IPS-18c (cell line): Measurements from ENCODE around the gene WHRN.

Experiments
- H3K4me3 ChIP-seq: 2 replicates; pipeline ENCODE4 v1.7.0; 2013; ENCODE audit warnings: low read depth, mild to moderate bottlenecking, low read length, moderate library complexity; ENCODE audit not compliant: insufficient read depth
- H3K9me3 ChIP-seq: one replicate; pipeline ENCODE4 v1.6.1; 2013; ENCODE audit warnings: mild to moderate bottlenecking, low read length, moderate library complexity; ENCODE audit not compliant: control insufficient read depth, insufficient read depth

The WHRN gene

GRCh38 chr9:114483499-114483898 lies 21.8 kb downstream of the WHRN start:
- peaks cover 2% of the 10 kb centered on the region for H3K9me3 ChIP-seq

GRCh38 chr9:114482593-114482992 lies 22.7 kb downstream of the WHRN start:
- Histone ChIP-seq H3K4me3 (no peak overlapping the region), H3K9me3 (peaks cover 2% of the 10 kb centered on the region)

More at GRCh38 chr9:114483499-114483898, 21.8 kb downstream of the WHRN start:
- H3K4me3 ChIP-seq = no peak overlapping the region

- Histone ChIP-seq H3K4me3 (no peak overlapping the region), H3K9me3 (peaks cover 2% of the 10 kb centered on the region)
Observed at GRCh38 chr9:114481789-114482188, 23.5 kb downstream of the WHRN start.

DNA sequence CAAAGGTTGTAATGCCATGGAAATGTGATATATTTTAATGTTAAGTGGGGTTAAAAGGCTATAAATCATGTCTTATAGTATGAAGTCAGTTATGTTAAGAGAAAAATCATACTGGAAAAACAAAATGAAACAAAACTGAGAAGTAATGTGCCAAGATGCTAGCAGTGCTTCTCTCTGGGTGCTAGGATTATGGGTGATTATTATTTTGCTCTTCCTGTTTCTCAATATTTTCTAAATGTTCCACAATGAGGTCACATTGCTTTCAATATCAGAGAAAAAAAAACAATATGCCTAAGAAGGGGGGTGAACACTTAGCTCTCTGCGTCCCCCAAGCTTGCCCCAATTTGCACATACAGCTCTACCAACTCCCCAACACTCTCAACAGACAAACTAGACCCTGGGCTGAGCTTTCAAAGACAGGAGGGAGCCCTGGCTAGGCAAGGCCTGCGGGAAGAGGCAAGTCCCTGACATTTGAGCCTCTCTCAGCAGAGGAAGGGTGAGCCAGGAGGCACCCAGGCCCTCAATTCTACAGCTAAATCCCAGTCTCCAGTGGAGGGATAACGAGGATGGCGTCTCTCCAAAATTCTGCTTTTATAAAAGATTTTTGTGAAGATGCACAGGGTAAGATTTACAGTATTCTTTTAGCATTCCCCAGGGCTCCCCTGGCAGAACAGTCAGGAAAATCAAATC lies 24.4 kb downstream of the WHRN start:
- Histone ChIP-seq H3K9me3 (peaks cover 2% of the 10 kb centered on the region), H3K4me3 (no peak overlapping the region)

DNA sequence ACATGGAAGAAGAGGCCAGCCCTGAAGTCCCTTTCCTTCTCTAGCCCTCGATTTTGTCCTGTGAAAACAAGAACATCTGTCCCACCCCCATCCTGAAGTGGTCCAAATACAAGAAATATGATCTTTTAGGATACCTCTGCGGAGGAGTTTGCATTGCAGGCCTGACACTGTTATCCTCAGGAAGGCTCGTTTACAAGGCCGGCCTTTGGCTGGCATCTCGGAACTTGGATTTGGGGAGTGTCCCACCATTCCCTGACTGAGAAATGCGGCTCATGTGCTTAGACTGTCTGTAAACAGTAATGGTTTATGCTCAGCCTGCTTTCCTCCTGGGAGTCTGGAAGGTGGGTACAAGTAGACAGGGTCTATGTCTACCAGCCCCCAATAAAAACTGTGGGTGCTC lies 26.4 kb downstream of the WHRN start:
- Histone ChIP-seq H3K9me3 (peaks cover 2% of the 10 kb centered on the region), H3K4me3 (no peak overlapping the region)

GRCh38 chr9:114478459-114478858 lies 26.8 kb downstream of the WHRN start:
- Histone ChIP-seq H3K9me3 (peaks cover 2% of the 10 kb centered on the region), H3K4me3 (no peak overlapping the region)

DNA sequence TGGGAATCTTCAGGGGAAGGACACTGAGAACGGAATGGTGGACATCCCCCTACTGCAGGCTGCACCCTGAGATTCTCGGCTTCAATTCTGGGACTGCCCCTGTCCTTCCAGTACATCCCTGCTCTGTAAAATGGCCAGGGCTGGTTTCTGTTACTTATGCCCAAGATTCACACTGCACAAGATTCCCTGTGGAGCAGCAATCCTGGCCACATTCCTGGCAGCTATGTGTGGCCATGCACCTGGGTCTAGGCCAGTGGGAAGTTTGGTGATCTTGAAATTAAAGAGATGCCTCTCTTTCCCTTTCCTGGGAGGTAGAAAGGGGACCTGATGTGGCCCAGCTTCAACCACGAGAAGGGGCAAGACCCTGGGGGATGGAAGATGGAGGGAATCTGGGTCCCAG lies 27.6 kb downstream of the WHRN start:
- H3K9me3 ChIP-seq = peaks cover 2% of the 10 kb centered on the region
- H3K4me3 ChIP-seq = no peak overlapping the region

- H3K4me3 ChIP-seq = no peak overlapping the region
- H3K9me3 ChIP-seq = peaks cover 2% of the 10 kb centered on the region
Observed at GRCh38 chr9:114476891-114477469, 28.3 kb downstream of the WHRN start.

- Histone ChIP-seq H3K4me3 (no peak overlapping the region), H3K9me3 (peaks cover 2% of the 10 kb centered on the region)
Observed at GRCh38 chr9:114475412-114476135, 29.7 kb downstream of the WHRN start.

- H3K9me3 ChIP-seq = peaks cover 2% of the 10 kb centered on the region
- no peak overlapping the region; the same call in 1 of the 2 replicates for H3K4me3 ChIP-seq
Observed at GRCh38 chr9:114474425-114474824, 30.8 kb downstream of the WHRN start.

DNA sequence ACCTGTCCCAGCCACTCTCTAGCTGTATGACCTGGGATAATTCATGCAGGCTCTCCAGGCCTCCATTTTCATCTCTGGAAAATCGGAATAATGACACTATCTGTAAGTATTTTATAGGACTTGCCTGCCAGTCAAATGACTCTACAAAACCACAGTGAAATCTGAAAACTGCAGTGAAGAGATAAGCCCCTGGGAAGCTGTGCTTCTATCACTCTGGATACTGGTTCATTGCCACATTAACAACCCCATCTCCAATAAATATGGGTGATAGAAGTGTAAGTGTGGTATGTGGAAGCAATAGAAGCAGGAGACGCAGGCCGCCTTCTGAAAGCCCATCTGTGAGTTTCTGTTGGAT lies 31.8 kb downstream of the WHRN start:
- H3K4me3 ChIP-seq = no peak overlapping the region
- no peaks in the 10 kb centered on the region for H3K9me3 ChIP-seq

DNA sequence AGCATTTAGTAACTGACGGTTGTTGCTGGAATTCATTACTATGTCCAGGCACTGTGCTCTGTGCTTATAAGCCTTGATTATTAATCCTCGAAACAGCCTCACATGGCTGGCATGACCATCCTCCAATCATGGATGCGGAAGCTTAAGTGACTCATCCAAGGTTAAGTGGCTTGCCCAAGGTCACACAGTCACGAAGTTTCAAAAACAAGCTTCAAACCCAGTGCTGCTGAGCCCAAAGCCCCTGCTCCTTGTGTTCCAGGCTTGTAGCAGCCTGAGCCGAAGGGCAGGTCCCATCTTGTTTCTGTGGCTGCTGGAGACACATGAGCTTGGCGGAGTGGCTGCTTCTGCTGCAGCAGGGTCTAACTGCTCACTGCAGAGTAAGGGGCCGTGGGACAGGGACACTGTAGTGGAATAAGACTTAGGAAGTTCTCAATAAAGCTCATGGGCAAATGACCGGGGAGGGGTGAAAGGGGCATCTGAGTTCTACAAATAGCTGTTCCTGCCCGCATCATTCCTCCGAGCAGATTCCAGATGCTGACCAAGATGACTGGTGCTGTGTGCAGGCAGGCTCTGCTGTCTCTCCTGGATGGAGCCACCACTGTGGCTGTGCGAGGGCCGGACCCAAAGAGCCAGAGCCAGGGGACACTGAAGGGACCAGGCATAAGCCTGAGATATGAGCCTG lies 32.4 kb downstream of the WHRN start:
- Histone ChIP-seq H3K4me3 (no peak overlapping the region), H3K9me3 (no peaks in the 10 kb centered on the region)

DNA sequence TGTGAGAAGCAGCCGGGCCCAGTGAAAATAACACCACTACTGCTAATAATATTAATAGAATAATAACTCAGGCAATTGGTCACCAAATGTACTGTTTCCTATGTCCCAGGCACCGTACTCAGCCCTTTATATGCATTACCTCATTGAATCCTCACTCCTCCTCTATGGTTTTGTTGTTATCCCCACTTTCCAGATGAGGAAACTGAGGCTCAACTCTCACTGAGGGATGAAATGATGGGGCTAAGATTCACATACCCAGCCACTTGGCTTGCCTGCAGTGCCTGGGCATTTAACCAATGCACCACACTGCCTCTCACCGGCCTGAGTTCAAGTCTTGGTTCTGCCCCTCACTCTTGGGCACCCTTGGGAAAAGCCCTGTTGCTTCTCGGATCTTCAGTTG lies 34.1 kb downstream of the WHRN start:
- no peaks in the 10 kb centered on the region for H3K9me3 ChIP-seq
- no peak overlapping the region for H3K4me3 ChIP-seq

GRCh38 chr9:114470581-114470980 lies 34.7 kb downstream of the WHRN start:
- Histone ChIP-seq H3K4me3 (no peak overlapping the region), H3K9me3 (no peaks in the 10 kb centered on the region)

- no peaks in the 10 kb centered on the region for H3K9me3 ChIP-seq
Observed at GRCh38 chr9:114470121-114470520, 35.2 kb downstream of the WHRN start.

DNA sequence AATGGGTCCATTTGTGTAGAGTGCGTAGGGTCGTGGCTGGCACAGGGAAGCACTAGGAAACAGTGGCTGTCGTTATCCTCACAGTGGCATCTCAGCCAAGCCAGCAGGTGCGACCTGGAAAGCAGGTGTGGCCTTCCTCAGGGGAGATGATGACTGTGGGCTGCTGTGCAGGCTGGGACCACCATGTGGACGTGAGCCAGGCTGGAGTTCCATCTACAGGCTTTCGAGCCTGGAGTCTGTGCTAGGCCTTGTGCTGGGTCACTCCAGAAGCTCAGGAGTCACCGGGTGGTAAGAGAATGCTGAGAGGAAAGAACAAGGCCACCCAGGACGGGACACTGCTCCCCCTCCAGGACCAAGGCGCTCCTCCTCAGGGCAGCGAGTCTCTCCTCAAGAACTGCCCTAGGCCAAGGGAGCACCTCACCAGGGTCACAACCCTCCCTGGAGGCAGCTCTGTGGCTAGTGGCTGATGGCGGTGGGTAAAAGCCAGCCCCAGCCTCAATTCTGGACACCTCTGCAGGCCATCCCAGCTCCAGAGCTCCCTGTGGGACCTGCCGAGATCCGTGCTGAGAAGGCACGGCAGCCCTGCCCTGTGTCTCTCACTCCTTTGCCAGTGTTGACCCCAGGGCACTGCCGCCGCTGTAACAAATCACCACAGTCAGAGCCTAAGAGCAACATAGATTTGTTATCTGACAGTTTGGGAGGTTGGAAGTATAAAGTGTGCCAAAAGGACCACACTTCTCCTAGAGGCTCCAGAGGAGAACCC lies 36.0 kb downstream of the WHRN start:
- no peaks in the 10 kb centered on the region for H3K9me3 ChIP-seq
- no peak overlapping the region for H3K4me3 ChIP-seq

More at GRCh38 chr9:114470121-114470520, 35.2 kb downstream of the WHRN start:
- H3K4me3 ChIP-seq = no peak overlapping the region

DNA sequence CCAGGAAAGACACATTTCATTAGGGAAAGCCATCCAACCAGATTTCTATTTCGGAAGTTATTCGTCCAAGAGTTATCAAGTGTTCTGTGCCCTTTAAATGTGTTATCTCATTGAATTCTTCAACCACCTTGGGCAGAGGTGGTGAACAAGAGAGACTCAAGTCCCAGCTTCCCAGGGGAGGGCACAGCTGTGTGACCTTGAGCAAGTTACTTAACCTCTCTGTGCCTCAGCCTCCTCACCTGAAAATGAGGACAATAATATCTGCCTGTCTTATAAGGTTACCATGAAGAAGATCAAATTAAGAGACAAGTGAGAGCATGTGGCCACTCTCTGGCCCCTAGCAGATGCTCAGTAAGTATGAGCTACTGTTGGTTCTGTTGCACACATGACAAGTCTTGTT lies 37.4 kb downstream of the WHRN start:
- no peak overlapping the region for H3K4me3 ChIP-seq
- no peaks in the 10 kb centered on the region for H3K9me3 ChIP-seq
